ENCODE data around the gene TF. TPM values are rescaled to one million over a fixed set of nuclear protein-coding genes. Genes with fewer than 3 reads are reported as not detected.

Gene TF
- total RNA-seq, 1 donor from 2014 or later: 0.34 TPM

GRCh38 chr3:133833267-133833666 lies 87.1 kb downstream of the TF start:
- Mint-ChIP-seq H3K4me3 (ENCODE audit: unreplicated experiment) (no peak overlapping the region), H3K27ac (ENCODE audit: unreplicated experiment) (no peak overlapping the region), H3K4me1 (ENCODE audit: low read depth, unreplicated experiment) (no peaks in the 10 kb centered on the region), H3K36me3 (ENCODE audit: low read depth, unreplicated experiment) (peaks cover 45% of the 10 kb centered on the region), H3K27me3 (ENCODE audit: low read depth, unreplicated experiment) (peaks cover 5% of the 10 kb centered on the region), H3K9me3 (ENCODE audit: unreplicated experiment) (peaks cover 1% of the 10 kb centered on the region)
- Histone ChIP-seq H3K9ac (ENCODE audit: low read length) (no peak overlapping the region), H3K4me2 (ENCODE audit: low read length) (no peak overlapping the region), H3K27ac (ENCODE audit: low read depth, low read length) (no peak overlapping the region), H3K4me1 (ENCODE audit: insufficient read depth, low read length) (no peaks in the 10 kb centered on the region), H4K20me1 (ENCODE audit: insufficient read depth, low read length) (no peaks in the 10 kb centered on the region), H3K36me3 (ENCODE audit: insufficient read depth, low read length) (no peaks in the 10 kb centered on the region), H3K4me3 (ENCODE audit: insufficient read depth, low read depth, low read length) (no peak overlapping the region), H3K27me3 (ENCODE audit: insufficient read depth, low read length) (no peaks in the 10 kb centered on the region), H2AFZ (ENCODE audit: low read depth, low read length) (no peak overlapping the region), H3K79me2 (ENCODE audit: insufficient read depth, low read length) (no peaks in the 10 kb centered on the region), H3K9me3 (ENCODE audit: insufficient read depth, low read depth, low read length) (no peaks in the 10 kb centered on the region)
- no peak for FAIRE-seq
- DNase-seq (ENCODE audit: low read depth): no peak
- TF ChIP-seq CTCF (IDR thresholded peaks at IDR 0.05; ENCODE audit: insufficient read depth, low read depth, low read length) (no peak), EZH2 (IDR thresholded peaks at IDR 0.05; ENCODE audit: insufficient read depth, low read length) (no peak)

GRCh38 chr3:133833880-133834620 lies 87.9 kb downstream of the TF start:
- Mint-ChIP-seq H3K36me3 (ENCODE audit: low read depth, unreplicated experiment) (peaks cover 46% of the 10 kb centered on the region), H3K9me3 (ENCODE audit: unreplicated experiment) (peaks cover 1% of the 10 kb centered on the region), H3K4me1 (ENCODE audit: low read depth, unreplicated experiment) (no peaks in the 10 kb centered on the region), H3K27me3 (ENCODE audit: low read depth, unreplicated experiment) (peaks cover 5% of the 10 kb centered on the region), H3K27ac (ENCODE audit: unreplicated experiment) (no peak overlapping the region), H3K4me3 (ENCODE audit: unreplicated experiment) (no peak overlapping the region)
- H3K36me3 ChIP-seq (ENCODE audit: insufficient read depth, low read length): no peaks in the 10 kb centered on the region
- H2AFZ ChIP-seq (ENCODE audit: low read depth, low read length): no peak overlapping the region
- TF ChIP-seq EZH2 (IDR thresholded peaks at IDR 0.05; ENCODE audit: insufficient read depth, low read length) (no peak), CTCF (IDR thresholded peaks at IDR 0.05; ENCODE audit: insufficient read depth, low read depth, low read length) (no peak)
- H3K27me3 ChIP-seq (ENCODE audit: insufficient read depth, low read length): no peaks in the 10 kb centered on the region
- no peak overlapping the region for H3K4me2 ChIP-seq (ENCODE audit: low read length)
- no peaks in the 10 kb centered on the region for H3K9me3 ChIP-seq (ENCODE audit: insufficient read depth, low read depth, low read length)
- H3K4me3 ChIP-seq (ENCODE audit: insufficient read depth, low read depth, low read length): no peak overlapping the region
- no peak overlapping the region for H3K9ac ChIP-seq (ENCODE audit: low read length)
- no peaks in the 10 kb centered on the region for H3K4me1 ChIP-seq (ENCODE audit: insufficient read depth, low read length)
- no peak overlapping the region for H3K27ac ChIP-seq (ENCODE audit: low read depth, low read length)
- no peaks in the 10 kb centered on the region for H4K20me1 ChIP-seq (ENCODE audit: insufficient read depth, low read length)
- DNase-seq (ENCODE audit: low read depth): no peak
- no peaks in the 10 kb centered on the region for H3K79me2 ChIP-seq (ENCODE audit: insufficient read depth, low read length)
- FAIRE-seq: no peak

Data from astrocyte (in vitro differentiated cells and primary cell).